GM11168 (cell line): Measurements from ENCODE around the gene METAP1D.

ENCODE experiments used
- in situ Hi-C: fragments of 300-500 bp; cut with MboI; formaldehyde crosslinking; loops from one replicate; pipeline ENCODE4 v1.12.0; 2022; ENCODE audit warnings: low sequenced_read_pairs; ENCODE audit not compliant: unreplicated experiment

Gene METAP1D

GRCh38 chr2:172099472-172100079 lies 99.8 kb downstream of the METAP1D start:
- in situ Hi-C loops = loop anchor here (10.0 to 25.0 kb wide), 3 partner anchors 395 to 1285 kb away; partner anchors contain the start of gene GAD1

GRCh38 chr2:172100080-172100934 lies 100.6 kb downstream of the METAP1D start:
- in situ Hi-C loops = loop anchor here (10.0 to 25.0 kb wide), 3 partner anchors 396 to 1286 kb away; partner anchors contain the start of gene GAD1

- in situ Hi-C loops = loop anchor here (10.0 to 25.0 kb wide), 3 partner anchors 396 to 1286 kb away; partner anchors contain the start of gene GAD1
Measured at GRCh38 chr2:172100935-172101820, 101.4 kb downstream of the METAP1D start.

- in situ Hi-C loops = loop anchor here (10.0 to 25.0 kb wide), 3 partner anchors 397 to 1287 kb away; partner anchors contain the start of gene GAD1
Measured at GRCh38 chr2:172101821-172102390, 102.2 kb downstream of the METAP1D start.

GRCh38 chr2:172102391-172103359 lies 102.9 kb downstream of the METAP1D start, which contains the start of gene DLX2:
Gene DLX2 (minus strand): TSS chr2:172102900. CDS start chr2:172102538, 362 bp downstream.
- in situ Hi-C loops = loop anchor here (10.0 to 25.0 kb wide), 3 partner anchors 398 to 1288 kb away; partner anchors contain the start of gene GAD1

- in situ Hi-C loops = loop anchor here (10.0 to 25.0 kb wide), 3 partner anchors 399 to 1289 kb away; partner anchors contain the start of gene GAD1
Measured at GRCh38 chr2:172103471-172104272, 103.9 kb downstream of the METAP1D start.

- in situ Hi-C loops = loop anchor here (10.0 to 25.0 kb wide), 3 partner anchors 401 to 1291 kb away; partner anchors contain the start of gene GAD1
Measured at GRCh38 chr2:172105471-172106107, 105.8 kb downstream of the METAP1D start.

- in situ Hi-C loops = loop anchor here (10.0 to 25.0 kb wide), 3 partner anchors 402 to 1292 kb away; partner anchors contain the start of gene GAD1
Measured at GRCh38 chr2:172106108-172106961, 106.6 kb downstream of the METAP1D start.

GRCh38 chr2:172107690-172108586 lies 108.2 kb downstream of the METAP1D start:
- in situ Hi-C loops = loop anchor here (10.0 to 25.0 kb wide), 3 partner anchors 403 to 1293 kb away; partner anchors contain the start of gene GAD1

- in situ Hi-C loops = loop anchor here (10.0 to 25.0 kb wide), 3 partner anchors 404 to 1294 kb away; partner anchors contain the start of gene GAD1
Measured at GRCh38 chr2:172108587-172108930, 108.8 kb downstream of the METAP1D start.

- in situ Hi-C loops = loop anchor here (10.0 to 25.0 kb wide), 3 partner anchors 405 to 1295 kb away; partner anchors contain the start of gene GAD1
Measured at GRCh38 chr2:172109256-172109987, 109.7 kb downstream of the METAP1D start.

GRCh38 chr2:172109988-172110811 lies 110.4 kb downstream of the METAP1D start:
- in situ Hi-C loops = loop anchor here (10.0 to 25.0 kb wide), 3 partner anchors 405 to 1295 kb away; partner anchors contain the start of gene GAD1

GRCh38 chr2:172113617-172114016 lies 113.9 kb downstream of the METAP1D start:
- in situ Hi-C loops = loop anchor here (25.0 kb wide), 1 partner anchor 551 kb away; no protein-coding TSS in a partner anchor
